HepG2 (cell line): Measurements from ENCODE around the gene KCNK10. TPM values are rescaled to one million over a fixed set of nuclear protein-coding genes. Genes with fewer than 3 reads are reported as not detected.

Experiments
- ATAC-seq: fragments of 200-7000 bp; cut with Tn5 transposase; 3 replicates; pipeline ENCODE4 v1.9.1; 2020; ENCODE audit warnings: mild to moderate bottlenecking, moderate library complexity
- BruUV-seq: library from RNA; stranded (reverse); fragments of 400-500 nt; replicated peaks from 2 replicates; lab custom pipeline; 2021; lab: Mats Ljungman, UMichigan
- CTCF ChIA-PET: fragments of 300-600 bp; formaldehyde crosslinking; extraction: SDS; loops from one replicate; lab custom pipeline; 2021; ENCODE audit warnings: low total read pairs, inconsistent platforms, low intra/inter-chr PET ratio; lab: Yijun Ruan, JAX
- POLR2A ChIA-PET: fragments of 350-600 bp; sonication (Branson Sonifier 250); formaldehyde crosslinking; loops from one replicate; lab custom pipeline; 2020; ENCODE audit warnings: antibody characterized with exemption, inconsistent platforms; lab: Yijun Ruan, JAX
- DNase-seq: peaks from one replicate; pipeline ENCODE4 v3.0.0-alpha.2; 2015; ENCODE audit warnings: low spot score
- FAIRE-seq: peaks from 3 replicates; lab custom pipeline; 2011; peaks lifted over from hg19 to GRCh38; lab: Jason Lieb, UNC
- H2AFZ ChIP-seq: one replicate; pipeline ENCODE4 v1.6.1; 2011; ENCODE audit warnings: low read length, inconsistent platforms
- H3K27ac ChIP-seq: fragments of 300-600 bp; 3 replicates; pipeline ENCODE4 v1.8.0; 2011; ENCODE audit warnings: mixed run types, mild to moderate bottlenecking, mixed read lengths, low read length, inconsistent platforms; ENCODE audit not compliant: insufficient read depth; ENCODE audit errors: extremely low read length
- H3K27me3 ChIP-seq, 2 experiments: fragments of 200-600 bp in 1 of 2; 2 replicates in 1 of 2; 3 replicates in 1 of 2; pipeline versions ENCODE4 v1.6.0 to v1.8.0; 2011; ENCODE audit warnings: low read length in 2 of 2, mild to moderate bottlenecking in 2 of 2, moderate library complexity in 2 of 2, inconsistent platforms in 1 of 2; ENCODE audit not compliant: insufficient read depth in 2 of 2, control insufficient read depth in 1 of 2
- H3K36me3 ChIP-seq, 2 experiments: fragments of 200-600 bp in 1 of 2; replicated peaks in 1 of 2; 2 replicates in 1 of 2; 3 replicates in 1 of 2; pipeline versions ENCODE4 v1.5.1 to v1.8.0; 2011; ENCODE audit warnings: low read length in 2 of 2, inconsistent platforms in 1 of 2; ENCODE audit not compliant: insufficient read depth in 2 of 2, control insufficient read depth in 1 of 2
- H3K4me1 ChIP-seq: 2 replicates; pipeline ENCODE4 v1.5.1; 2012; ENCODE audit warnings: low read length, inconsistent platforms; ENCODE audit not compliant: insufficient read depth
- H3K4me2 ChIP-seq: 2 replicates; pipeline ENCODE4 v1.6.0; 2011; ENCODE audit warnings: low read depth, low read length, inconsistent platforms
- H3K4me3 ChIP-seq, 3 experiments: fragments of 200-600 bp in 1 of 3; sonication (generic), shearing (Covaris generic) in 1 of 3; replicated peaks in 1 of 3; 2 replicates each; pipeline ENCODE4 v1.5.1; 2011 to 2016; ENCODE audit warnings: low read length in 3 of 3, inconsistent platforms in 2 of 3, low read depth in 2 of 3, mild to moderate bottlenecking in 2 of 3, control low read depth in 1 of 3, mixed read lengths in 1 of 3; ENCODE audit not compliant: insufficient read depth in 1 of 3
- H3K79me2 ChIP-seq: one replicate; pipeline ENCODE4 v1.6.1; 2011; ENCODE audit warnings: low read length, inconsistent platforms; ENCODE audit not compliant: insufficient read depth
- H3K9ac ChIP-seq: 2 replicates; pipeline ENCODE4 v1.6.0; 2011; ENCODE audit warnings: mild to moderate bottlenecking, low read depth, low read length, inconsistent platforms; ENCODE audit not compliant: insufficient read depth
- H3K9me3 ChIP-seq: 2 replicates; pipeline ENCODE4 v1.5.1; 2012; ENCODE audit warnings: mild to moderate bottlenecking, low read length
- H4K20me1 ChIP-seq: 2 replicates; pipeline ENCODE4 v1.6.0; 2011; ENCODE audit warnings: inconsistent platforms, mild to moderate bottlenecking, low read length, moderate library complexity; ENCODE audit not compliant: insufficient read depth
- IRX3 ChIP-seq: sonication (generic); formaldehyde crosslinking; IDR thresholded peaks from 2 replicates; pipeline ENCODE4 v1.8.1; 2023; ENCODE audit warnings: mild to moderate bottlenecking, low read depth, missing genetic modification reagents, borderline replicate concordance
- RNF2 ChIP-seq: fragments of 450-650 bp; conservative IDR thresholded peaks from 2 replicates; pipeline ENCODE4 v1.6.1; 2016; ENCODE audit warnings: low read depth
- U2AF1 ChIP-seq: fragments of 200-400 bp; formaldehyde crosslinking; optimal IDR thresholded peaks from 2 replicates; pipeline ENCODE3; 2017; ENCODE audit warnings: mild to moderate bottlenecking, low read depth, low read length
- ZBTB7A ChIP-seq: sonication (generic); formaldehyde crosslinking; IDR thresholded peaks from 2 replicates; pipeline ENCODE4 v1.8.0; 2022; ENCODE audit warnings: mild to moderate bottlenecking, missing genetic modification reagents
- ZMAT3 ChIP-seq: sonication (generic); formaldehyde crosslinking; conservative IDR thresholded peaks from 2 replicates; pipeline ENCODE4 v1.7.0; 2021; ENCODE audit warnings: missing genetic modification reagents
- ZNF121 ChIP-seq: sonication (generic); formaldehyde crosslinking; IDR thresholded peaks from 2 replicates; pipeline ENCODE4 v1.5.0; 2020; ENCODE audit warnings: mild to moderate bottlenecking, missing genetic modification reagents
- ZNF24 ChIP-seq: fragments of 450-650 bp; IDR thresholded peaks from 2 replicates; pipeline ENCODE4 v1.6.1; 2017; ENCODE audit warnings: antibody characterized with exemption, mild to moderate bottlenecking
- ZNF296 ChIP-seq: sonication (generic); formaldehyde crosslinking; conservative IDR thresholded peaks from 2 replicates; pipeline ENCODE4 v1.5.0; 2020; ENCODE audit warnings: mild to moderate bottlenecking, missing genetic modification reagents
- ZNF329 ChIP-seq: sonication (generic); formaldehyde crosslinking; IDR thresholded peaks from 2 replicates; pipeline ENCODE4 v1.9.0; 2021; ENCODE audit warnings: low read depth, mild to moderate bottlenecking, missing genetic modification reagents
- WGBS: methylation state at CpG from one replicate; pipeline ENCODE4 v1.1.6; 2017; ENCODE audit warnings: low lambda C conversion rate; 5-methylcytosine and 5-hydroxymethylcytosine counted together
- in situ Hi-C: cut with HindIII; loops from 2 replicates; pipeline ENCODE4 v1.10.0; 2017; ENCODE audit warnings: low pct_unique_long_range_greater_than_20kb; ENCODE audit not compliant: extremely low pct_ligation_motif_present
- intact Hi-C: fragments of 100-400 bp; cut with micrococcal nuclease; formaldehyde crosslinking; loops from one replicate; pipeline ENCODE4 v1.10.0; 2022; ENCODE audit not compliant: unreplicated experiment
- polyA plus RNA-seq, 8 experiments: library from polyadenylated mRNA; depleted of rRNA in 3 of 8; stranded (reverse) in 7 of 8; unstranded in 1 of 8; fragments of >200 nt; fragmentation: Illumina TruSeq in 4 of 8; extraction: Trizol in 4 of 8; gene quantifications; 2 replicates each; pipeline versions ENCODE4 v1.2.1 to v1.2.3, GENCODE V29; 2011 to 2016; ENCODE audit warnings: low read depth in 4 of 8, missing spikeins in 1 of 8, mixed read lengths in 1 of 8; ENCODE audit not compliant: insufficient read depth in 1 of 8
- total RNA-seq, 5 experiments: library from RNA; depleted of rRNA; stranded (reverse); fragments of >200 nt; fragmentation: Illumina TruSeq; extraction: Trizol; gene quantifications; 2 replicates each; pipeline ENCODE4 v1.2.3, GENCODE V29; 2016; ENCODE audit warnings: low read depth in 1 of 5
- TF ChIP-seq, protein P1 (sequence below): sonication (generic); formaldehyde crosslinking; IDR thresholded peaks from 2 replicates; pipeline ENCODE4 v1.4.0; 2020; ENCODE audit warnings: missing genetic modification reagents
- TF ChIP-seq, protein P2 (sequence below): sonication (generic); formaldehyde crosslinking; conservative IDR thresholded peaks from 2 replicates; pipeline ENCODE4 v1.4.0; 2020; ENCODE audit warnings: mild to moderate bottlenecking, missing genetic modification reagents, moderate library complexity

Gene KCNK10
- total and polyA plus RNA-seq, 2 of the 13 experiments (the other 11 are each of a cell fraction or from before 2014, with no cell fraction given): not detected

DNA sequence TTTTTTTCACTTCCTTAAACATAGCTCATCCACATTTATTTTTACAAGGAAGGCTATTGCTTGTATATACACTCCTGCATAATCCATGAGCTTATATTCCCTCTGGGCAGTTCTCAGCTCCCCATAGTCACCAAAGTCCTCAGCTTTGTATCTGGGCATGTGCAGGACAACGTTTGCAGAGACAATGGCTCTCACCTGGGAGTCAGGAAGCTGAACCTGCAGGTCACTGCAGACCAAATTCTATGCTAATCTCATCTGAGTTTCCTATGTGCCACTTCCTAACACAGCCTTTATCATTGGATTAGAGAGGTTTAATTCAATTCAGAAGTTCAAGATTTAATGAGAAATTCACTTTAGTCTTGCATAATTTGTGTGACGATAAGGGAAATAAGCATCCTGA is 131.5 kb downstream of the KCNK10 start:
- DNase-seq (no peak), FAIRE-seq (no peak), ATAC-seq (no peak)
- no peaks in the 10 kb centered on the region for H4K20me1 ChIP-seq
- H3K36me3 ChIP-seq: no peaks in the 10 kb centered on the region
- H3K4me3 ChIP-seq: no peak overlapping the region
- H3K4me2 ChIP-seq: no peak overlapping the region
- H3K27ac ChIP-seq: no peak overlapping the region
- in situ Hi-C loops (no loop called here), intact Hi-C loops (no loop called here)
- peaks cover 13% of the 10 kb centered on the region for H3K4me1 ChIP-seq
- POLR2A ChIA-PET: interaction anchor here (1.5 kb wide), 1 partner anchor 13 kb away, joined by 3 read pairs; no protein-coding TSS in a partner anchor
- no TSS peak for BruUV-seq
- no peak overlapping the region for H3K9ac ChIP-seq
- TF ChIP-seq RNF2: no peak
- TF ChIP-seq ZNF121 (CRISPR knock-in tag): no peak
- TF ChIP-seq, protein P1, sequence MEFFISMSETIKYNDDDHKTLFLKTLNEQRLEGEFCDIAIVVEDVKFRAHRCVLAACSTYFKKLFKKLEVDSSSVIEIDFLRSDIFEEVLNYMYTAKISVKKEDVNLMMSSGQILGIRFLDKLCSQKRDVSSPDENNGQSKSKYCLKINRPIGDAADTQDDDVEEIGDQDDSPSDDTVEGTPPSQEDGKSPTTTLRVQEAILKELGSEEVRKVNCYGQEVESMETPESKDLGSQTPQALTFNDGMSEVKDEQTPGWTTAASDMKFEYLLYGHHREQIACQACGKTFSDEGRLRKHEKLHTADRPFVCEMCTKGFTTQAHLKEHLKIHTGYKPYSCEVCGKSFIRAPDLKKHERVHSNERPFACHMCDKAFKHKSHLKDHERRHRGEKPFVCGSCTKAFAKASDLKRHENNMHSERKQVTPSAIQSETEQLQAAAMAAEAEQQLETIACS (CRISPR knock-in tag): no peak
- no peak for TF ChIP-seq U2AF1
- no peak for TF ChIP-seq ZNF329 (CRISPR knock-in tag)
- no peak for TF ChIP-seq ZMAT3 (CRISPR knock-in tag)
- no peak for TF ChIP-seq ZNF296 (CRISPR knock-in tag)
- TF ChIP-seq ZNF24: no peak
- TF ChIP-seq ZBTB7A: no peak
- no peak for TF ChIP-seq IRX3
- TF ChIP-seq, protein P2, sequence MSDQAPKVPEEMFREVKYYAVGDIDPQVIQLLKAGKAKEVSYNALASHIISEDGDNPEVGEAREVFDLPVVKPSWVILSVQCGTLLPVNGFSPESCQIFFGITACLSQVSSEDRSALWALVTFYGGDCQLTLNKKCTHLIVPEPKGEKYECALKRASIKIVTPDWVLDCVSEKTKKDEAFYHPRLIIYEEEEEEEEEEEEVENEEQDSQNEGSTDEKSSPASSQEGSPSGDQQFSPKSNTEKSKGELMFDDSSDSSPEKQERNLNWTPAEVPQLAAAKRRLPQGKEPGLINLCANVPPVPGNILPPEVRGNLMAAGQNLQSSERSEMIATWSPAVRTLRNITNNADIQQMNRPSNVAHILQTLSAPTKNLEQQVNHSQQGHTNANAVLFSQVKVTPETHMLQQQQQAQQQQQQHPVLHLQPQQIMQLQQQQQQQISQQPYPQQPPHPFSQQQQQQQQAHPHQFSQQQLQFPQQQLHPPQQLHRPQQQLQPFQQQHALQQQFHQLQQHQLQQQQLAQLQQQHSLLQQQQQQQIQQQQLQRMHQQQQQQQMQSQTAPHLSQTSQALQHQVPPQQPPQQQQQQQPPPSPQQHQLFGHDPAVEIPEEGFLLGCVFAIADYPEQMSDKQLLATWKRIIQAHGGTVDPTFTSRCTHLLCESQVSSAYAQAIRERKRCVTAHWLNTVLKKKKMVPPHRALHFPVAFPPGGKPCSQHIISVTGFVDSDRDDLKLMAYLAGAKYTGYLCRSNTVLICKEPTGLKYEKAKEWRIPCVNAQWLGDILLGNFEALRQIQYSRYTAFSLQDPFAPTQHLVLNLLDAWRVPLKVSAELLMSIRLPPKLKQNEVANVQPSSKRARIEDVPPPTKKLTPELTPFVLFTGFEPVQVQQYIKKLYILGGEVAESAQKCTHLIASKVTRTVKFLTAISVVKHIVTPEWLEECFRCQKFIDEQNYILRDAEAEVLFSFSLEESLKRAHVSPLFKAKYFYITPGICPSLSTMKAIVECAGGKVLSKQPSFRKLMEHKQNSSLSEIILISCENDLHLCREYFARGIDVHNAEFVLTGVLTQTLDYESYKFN: no peak
- CTCF ChIA-PET: no interaction called here
- 45% methylated on average over 2 of the region's 2 CpGs for WGBS
- H3K27me3 ChIP-seq: peaks cover 5 to 29% of the 10 kb centered on the region in 2 experiments; a peak in 2 of 5 replicates
- H2AFZ ChIP-seq: no peak overlapping the region
- no peaks in the 10 kb centered on the region for H3K9me3 ChIP-seq
- no peaks in the 10 kb centered on the region for H3K79me2 ChIP-seq
